ENCODE results near the gene PIBF1. TPM values are rescaled to one million over a fixed set of nuclear protein-coding genes. Genes with fewer than 3 reads are reported as not detected.

Gene PIBF1
- total and polyA plus RNA-seq, 2 of the 4 experiments (the other 2 are of a cell fraction), result 5.1 to 13.3 TPM

GRCh38 chr13:72757792-72758535 lies 24.0 kb upstream of the PIBF1 start:
- H3K36me3 ChIP-seq (ENCODE audit: control insufficient read depth, insufficient read depth, low read length), result peaks cover 40% of the 10 kb centered on the region
- no peaks in the 10 kb centered on the region for H3K4me1 ChIP-seq (ENCODE audit: control insufficient read depth, insufficient read depth, low read length)
- no peak overlapping the region for H2AK9ac ChIP-seq (replicated peaks; ENCODE audit: low read depth, low read length, poor library complexity)
- TF ChIP-seq RAD21 (IDR thresholded peaks at IDR 0.05; ENCODE audit: low read length) (no peak), POLR2A (IDR thresholded peaks at IDR 0.05; ENCODE audit: low read depth, low read length) (no peak), MAZ (IDR thresholded peaks at IDR 0.05; ENCODE audit: borderline replicate concordance, low read depth, low read length) (no peak), RFX5 (IDR thresholded peaks at IDR 0.05; ENCODE audit: low read depth, low read length) (no peak), CHD1 (IDR thresholded peaks at IDR 0.05; ENCODE audit: low read depth, low read length) (no peak), ELK1 (IDR thresholded peaks at IDR 0.05; ENCODE audit: borderline replicate concordance, low read depth, low read length) (no peak), NFE2L2 (IDR thresholded peaks at IDR 0.05; ENCODE audit: low read depth, low read length) (no peak), MAFK (IDR thresholded peaks at IDR 0.05; ENCODE audit: low read depth, low read length) (no peak), SMC3 (IDR thresholded peaks at IDR 0.05; ENCODE audit: low read depth, low read length) (no peak), MXI1 (IDR thresholded peaks at IDR 0.05; ENCODE audit: borderline replicate concordance, low read depth, low read length) (no peak)
- H3K14ac ChIP-seq (replicated peaks; ENCODE audit: low read depth, low read length), result no peak overlapping the region
- no peak overlapping the region for H3K27ac ChIP-seq (ENCODE audit: insufficient read depth, low read length)
- intact Hi-C loops (cut with micrococcal nuclease) (no loop called here), dilution Hi-C loops (cut with HindIII; ENCODE audit: low sequenced_read_pairs, unreplicated experiment) (no loop called here), in situ Hi-C loops (cut with MboI; ENCODE audit: low sequenced_read_pairs) (no loop called here)
- no peak overlapping the region for H3K4ac ChIP-seq (ENCODE audit: low read depth, low read length)
- ATAC-seq (ENCODE audit: low read depth) (peak; percentile 37; the same call in 1 of the 2 replicates), DNase-seq (peak; percentile 11)
- no peak overlapping the region for H4K91ac ChIP-seq (ENCODE audit: insufficient read depth, low read depth, low read length)
- H3K79me1 ChIP-seq (ENCODE audit: low read depth in 1 of 2, low read length in 2 of 2), result peaks cover 0 to 7% of the 10 kb centered on the region in 2 experiments; a peak in 1 of 4 replicates
- no peak overlapping the region for H3K18ac ChIP-seq (ENCODE audit: low read depth, low read length)
- WGBS, 2 experiments (ENCODE audit: extremely low coverage in 2 of 2, insufficient read length in 1 of 2), result no CpG with 5 or more reads among the region's 4 CpGs
- H3K9me1 ChIP-seq (ENCODE audit: insufficient read depth, low read length), result no peaks in the 10 kb centered on the region
- H3K23ac ChIP-seq (ENCODE audit: low read depth, low read length), result no peak overlapping the region
- no peaks in the 10 kb centered on the region for H3K27me3 ChIP-seq (ENCODE audit: control insufficient read depth, insufficient read depth, low read length)
- no TSS peak for BruUV-seq (replicated peaks)
- no peak overlapping the region for H2BK5ac ChIP-seq (ENCODE audit: low read depth, low read length, poor library complexity, severe bottlenecking)
- POLR2A ChIA-PET (ENCODE audit: unreplicated experiment), result no interaction called here
- no peak overlapping the region for H2AFZ ChIP-seq (replicated peaks; ENCODE audit: low read length, poor library complexity)
- no peak overlapping the region for H3K9ac ChIP-seq (ENCODE audit: low read depth, low read length)
- no peaks in the 10 kb centered on the region for H3K9me3 ChIP-seq (ENCODE audit: control insufficient read depth, insufficient read depth, low read length)
- no peak overlapping the region for H3K4me3 ChIP-seq (ENCODE audit: insufficient read depth, low read depth, low read length)
- no peak overlapping the region for H3K4me2 ChIP-seq (ENCODE audit: low read depth, low read length)
- no peak overlapping the region for H4K8ac ChIP-seq (ENCODE audit: low read depth in 2 of 2, low read length in 2 of 2)
- H2BK120ac ChIP-seq (ENCODE audit: low read depth, low read length), result no peak overlapping the region
- no peak overlapping the region for H2AK5ac ChIP-seq (ENCODE audit: low read depth, low read length)
- H4K5ac ChIP-seq (ENCODE audit: low read depth, low read length), result no peak overlapping the region
- H2BK20ac ChIP-seq (ENCODE audit: low read depth, low read length), result no peak overlapping the region
- no peak overlapping the region for H2BK15ac ChIP-seq (ENCODE audit: low read depth, low read length)
- no peak overlapping the region for H3K56ac ChIP-seq (ENCODE audit: extremely low read depth, insufficient read depth, low read length)
- H4K20me1 ChIP-seq (ENCODE audit: insufficient read depth, low read length), result no peaks in the 10 kb centered on the region
- CTCF ChIA-PET, result no interaction called here

All from IMR-90 (cell line).